NCI-H226 (cell line): ENCODE data around the gene NSUN4.
A peak's percentile ranks its signal among the peaks of the same experiment; 100 is the strongest.
"Not testable (repeated sequence)": the region's sequence is repeated elsewhere in the genome, so short reads cannot be mapped to it uniquely, and the experiment has no call there.

ENCODE experiments used
- DNase-seq: peaks from one replicate; pipeline ENCODE4 v3.0.0-alpha.2; 2015

NSUN4 gene

DNA sequence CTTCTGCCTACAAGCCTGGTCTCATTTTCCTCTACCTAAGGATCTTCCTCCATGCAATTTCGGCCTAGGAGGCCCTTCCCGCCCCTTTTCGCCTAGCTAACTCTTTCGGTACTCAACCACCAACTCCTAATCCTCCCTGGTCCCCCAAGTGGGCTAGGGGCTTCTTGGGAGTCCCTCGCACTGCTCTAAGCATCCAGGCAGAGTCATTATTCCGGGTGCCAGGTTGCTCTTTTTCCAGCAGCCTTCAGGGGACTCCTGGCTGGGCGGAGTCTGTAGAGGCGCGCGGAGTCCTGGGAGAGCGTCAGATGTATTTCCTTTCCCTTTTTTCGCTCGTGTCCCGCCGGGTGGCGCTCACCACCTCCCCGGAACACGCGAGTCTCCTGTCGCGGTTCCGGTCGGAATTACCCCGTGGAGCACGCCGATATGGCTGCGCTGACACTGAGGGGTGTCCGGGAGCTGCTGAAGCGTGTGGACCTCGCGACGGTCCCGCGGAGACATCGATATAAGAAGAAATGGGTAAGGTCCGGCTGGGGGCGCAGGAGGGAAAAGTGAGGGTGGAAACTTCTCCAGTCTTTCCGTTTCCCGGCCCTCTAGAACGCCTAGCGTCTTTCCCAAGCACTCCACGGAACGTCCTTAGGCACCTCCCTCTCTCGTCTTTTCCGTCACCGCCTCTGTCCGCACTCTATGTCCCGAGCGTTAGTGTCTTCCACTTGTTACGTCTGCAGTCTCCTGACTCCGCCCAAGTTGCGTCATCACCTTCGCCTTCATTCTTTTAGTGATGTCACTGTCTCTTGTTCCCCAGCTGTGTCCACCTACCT lies at the start of gene NSUN4:
TSS of gene NSUN4 (plus strand) at position 404 of the 818 bp plus-strand sequence. CDS start at position 424, 20 bp downstream.
- peak; percentile 90 for DNase-seq

DNA sequence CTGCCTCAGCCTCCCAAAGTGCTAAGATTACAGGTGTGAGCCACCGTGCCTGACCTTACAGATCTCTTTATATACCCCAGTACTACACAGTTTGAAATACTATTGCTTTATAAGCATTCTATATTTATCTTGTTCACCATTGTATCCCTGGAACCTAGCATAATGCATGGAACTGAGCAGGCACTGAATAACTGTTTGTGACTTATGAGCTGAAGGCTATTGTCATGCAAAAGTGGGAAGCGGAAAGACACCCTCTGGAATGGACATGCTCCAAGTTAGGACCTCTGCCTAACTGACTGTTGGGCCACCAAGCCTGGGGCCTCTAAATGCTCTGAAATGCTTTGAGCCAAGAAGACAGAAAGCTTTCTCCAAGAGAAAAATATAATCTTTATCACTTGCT lies 45.3 kb upstream of the NSUN4 start:
- DNase-seq, result no peak

- peak; percentile 57 for DNase-seq
Measured at GRCh38 chr1:46298387-46298786, 42.2 kb upstream of the NSUN4 start.

DNA sequence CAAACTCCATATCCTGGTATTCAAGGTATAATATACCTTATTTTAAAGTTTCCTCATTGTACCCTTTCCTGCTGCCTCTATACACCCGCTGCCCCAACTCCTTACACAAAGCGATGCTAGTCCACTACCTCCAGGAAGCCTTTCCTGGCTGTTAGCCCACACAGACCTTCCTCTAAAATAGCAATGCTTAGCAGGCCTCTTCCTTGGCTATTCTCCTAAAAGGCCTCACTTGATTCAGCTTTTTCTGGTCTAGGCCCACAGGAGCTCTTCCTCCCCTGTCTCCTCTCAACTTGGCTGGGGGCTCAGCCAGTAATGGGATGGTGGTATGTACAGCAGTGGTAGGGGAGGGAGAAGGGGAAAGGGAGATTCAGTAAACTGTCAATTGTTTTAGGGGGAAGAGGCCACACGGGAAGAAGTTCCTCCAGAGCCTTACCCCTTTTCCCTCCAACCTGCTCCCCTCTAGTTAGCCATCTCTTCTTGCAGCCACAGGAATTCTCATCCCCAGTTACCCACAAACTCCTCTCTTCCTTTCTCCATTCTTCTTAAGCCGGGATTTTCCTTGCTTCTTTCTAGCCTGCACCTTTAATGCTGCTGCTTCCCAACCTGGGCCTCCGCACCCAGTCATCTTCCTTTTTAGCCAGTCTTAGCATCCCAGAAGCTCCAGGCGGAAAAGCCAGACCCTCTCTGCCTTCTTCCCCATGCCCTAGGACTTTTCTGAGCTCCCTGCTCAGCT lies 39.8 kb upstream of the NSUN4 start:
- DNase-seq, result no peak

DNA sequence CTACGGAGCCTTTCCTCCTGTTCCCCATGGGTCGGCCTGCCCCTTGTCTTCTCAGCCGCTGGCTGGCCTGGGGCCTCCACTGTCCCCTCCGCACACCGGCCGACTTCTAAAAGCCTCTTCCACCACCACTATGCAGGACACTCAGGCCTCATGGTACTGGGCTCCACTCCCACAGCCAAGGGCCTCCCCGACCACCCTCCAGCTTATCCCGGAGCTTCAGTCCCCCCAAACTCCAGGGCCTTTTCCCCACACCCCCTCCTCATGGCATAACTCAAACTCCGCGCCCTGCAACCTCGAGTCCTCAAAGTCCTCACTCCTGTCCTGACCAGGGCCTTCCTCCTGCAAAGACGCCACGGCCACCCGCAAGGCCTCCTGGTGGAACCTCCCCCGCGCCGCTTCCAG lies 39.2 kb upstream of the NSUN4 start:
- no peak for DNase-seq

- peak; percentile 4 for DNase-seq
Measured at GRCh38 chr1:46301808-46302640, 38.6 kb upstream of the NSUN4 start.

- no peak for DNase-seq
Measured at GRCh38 chr1:46302641-46303037, 38.0 kb upstream of the NSUN4 start.

DNA sequence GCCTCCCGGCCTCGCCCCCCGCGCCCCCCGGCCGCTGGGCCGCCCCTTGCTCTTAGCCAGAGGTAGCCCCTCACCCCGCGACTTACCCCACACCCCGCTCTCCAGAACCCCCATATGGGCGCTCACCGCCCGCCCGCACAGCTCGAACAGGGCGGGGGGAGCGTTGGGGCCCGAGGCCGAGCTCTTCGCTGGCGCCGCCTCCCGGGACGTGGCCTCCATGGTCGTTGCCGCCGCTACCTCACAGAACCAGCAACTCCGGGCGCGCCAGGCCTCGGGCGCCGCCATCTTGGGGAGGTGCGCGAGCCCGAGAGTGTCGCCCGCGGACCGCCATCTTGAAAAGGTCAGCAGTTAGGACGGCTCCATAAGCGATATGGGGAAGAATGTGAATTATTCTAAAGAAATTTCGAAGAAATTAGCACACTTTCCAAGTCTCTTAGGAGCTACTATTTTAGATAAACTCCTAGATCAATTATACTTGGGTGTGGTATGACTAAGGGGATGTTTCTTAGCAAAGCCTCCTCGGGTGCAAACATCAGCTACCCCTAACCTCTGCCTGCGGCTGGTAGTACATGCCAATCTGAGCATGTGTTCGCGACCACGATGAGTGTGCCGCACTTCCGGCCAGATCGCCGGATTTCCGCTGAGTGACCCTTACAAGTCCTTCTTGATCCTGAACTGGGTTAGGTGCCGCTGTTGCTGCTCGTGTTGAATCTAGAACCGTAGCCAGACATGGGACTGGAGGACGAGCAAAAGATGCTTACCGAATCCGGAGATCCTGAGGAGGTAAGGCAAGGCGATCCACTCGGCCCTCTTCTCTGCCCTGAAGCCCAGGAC lies 37.4 kb upstream of the NSUN4 start, which contains the start of the genes LRRC41 and UQCRH:
TSS of gene LRRC41 (minus strand) at position 579 of the 834 bp plus-strand sequence. CDS start at position 285, 294 bp downstream.
TSS of gene UQCRH (plus strand) at position 661 of the 834 bp plus-strand sequence. CDS start at position 730, 69 bp downstream.
- DNase-seq, result peak; percentile 91

DNA sequence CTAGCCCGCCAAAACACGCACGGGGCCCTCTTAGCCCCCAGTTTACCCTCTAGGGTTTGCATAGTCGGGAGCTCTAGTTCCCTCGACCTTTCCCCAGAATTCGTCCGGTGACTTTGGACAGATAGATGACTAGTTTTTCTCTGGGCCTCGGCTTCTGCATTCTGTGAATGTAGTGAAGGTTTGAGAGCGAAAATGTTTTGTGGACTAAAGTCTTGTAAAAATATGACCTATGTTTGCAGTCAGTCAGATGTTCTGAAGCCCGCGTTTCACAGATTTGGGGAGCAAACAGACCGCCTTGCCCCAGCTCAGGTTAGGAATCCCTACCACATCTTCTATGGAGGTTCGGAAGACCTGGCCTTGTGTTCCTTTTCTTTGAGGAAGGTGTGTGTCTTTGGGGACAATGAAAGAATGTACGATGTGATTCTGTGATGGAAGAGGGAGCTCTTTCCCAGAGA lies 36.7 kb upstream of the NSUN4 start:
- no peak for DNase-seq

DNA sequence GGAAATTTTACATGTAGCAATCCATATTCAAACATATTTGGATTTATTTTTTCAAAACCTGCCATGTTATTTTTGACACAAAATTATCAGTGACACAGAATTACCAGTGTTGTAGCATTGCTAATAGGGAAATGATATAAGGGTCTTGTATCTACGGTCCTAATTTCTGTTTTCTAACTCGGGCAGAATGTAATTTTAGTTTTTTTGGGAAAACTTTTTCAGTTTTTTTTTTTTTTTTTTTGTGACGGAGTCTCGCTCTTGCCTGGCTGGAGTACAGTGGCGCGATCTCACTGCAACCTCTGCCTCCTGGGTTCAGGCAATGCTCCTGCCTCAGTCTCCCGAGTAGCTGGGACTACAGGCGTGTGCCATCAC lies 34.5 kb upstream of the NSUN4 start:
- no peak for DNase-seq

DNA sequence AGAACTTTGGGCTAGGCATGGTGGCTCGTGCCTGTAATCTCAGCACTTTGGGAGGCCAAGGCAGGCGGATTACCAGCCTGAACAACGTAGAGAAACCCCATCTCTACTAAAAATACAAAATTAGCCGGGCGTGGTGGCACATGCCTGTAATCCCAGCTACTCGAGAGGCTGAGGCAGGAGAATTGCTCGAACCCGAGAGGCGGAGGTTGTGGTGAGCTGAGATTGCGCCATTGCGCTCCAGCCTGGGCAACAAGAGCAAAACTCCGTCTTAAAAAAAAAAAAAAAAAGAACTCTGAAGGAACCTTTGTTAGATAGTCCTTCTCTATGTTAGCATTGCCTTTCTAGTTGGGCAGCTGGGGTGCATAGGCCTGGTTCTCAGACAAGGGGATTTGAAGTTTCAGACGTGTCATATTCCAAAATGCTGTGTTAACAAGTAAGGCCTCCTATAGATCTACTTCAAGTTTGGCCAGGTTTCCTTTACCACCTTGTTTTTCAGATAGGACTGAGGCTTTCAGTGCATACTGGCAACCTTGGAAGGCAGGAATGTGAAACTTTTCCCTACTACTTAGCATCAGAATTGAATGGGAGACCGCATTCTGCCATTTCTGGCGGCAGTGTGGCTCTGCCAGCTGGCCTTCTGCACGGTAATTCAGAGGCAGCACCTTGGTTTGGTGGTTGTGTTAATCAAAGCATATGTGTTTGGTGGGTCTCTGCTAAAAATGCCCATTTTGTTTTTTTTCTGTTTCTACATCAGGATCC lies 31.0 kb upstream of the NSUN4 start:
- DNase-seq, result no peak

GRCh38 chr1:46310321-46310720 lies 30.3 kb upstream of the NSUN4 start:
- DNase-seq, result no peak

DNA sequence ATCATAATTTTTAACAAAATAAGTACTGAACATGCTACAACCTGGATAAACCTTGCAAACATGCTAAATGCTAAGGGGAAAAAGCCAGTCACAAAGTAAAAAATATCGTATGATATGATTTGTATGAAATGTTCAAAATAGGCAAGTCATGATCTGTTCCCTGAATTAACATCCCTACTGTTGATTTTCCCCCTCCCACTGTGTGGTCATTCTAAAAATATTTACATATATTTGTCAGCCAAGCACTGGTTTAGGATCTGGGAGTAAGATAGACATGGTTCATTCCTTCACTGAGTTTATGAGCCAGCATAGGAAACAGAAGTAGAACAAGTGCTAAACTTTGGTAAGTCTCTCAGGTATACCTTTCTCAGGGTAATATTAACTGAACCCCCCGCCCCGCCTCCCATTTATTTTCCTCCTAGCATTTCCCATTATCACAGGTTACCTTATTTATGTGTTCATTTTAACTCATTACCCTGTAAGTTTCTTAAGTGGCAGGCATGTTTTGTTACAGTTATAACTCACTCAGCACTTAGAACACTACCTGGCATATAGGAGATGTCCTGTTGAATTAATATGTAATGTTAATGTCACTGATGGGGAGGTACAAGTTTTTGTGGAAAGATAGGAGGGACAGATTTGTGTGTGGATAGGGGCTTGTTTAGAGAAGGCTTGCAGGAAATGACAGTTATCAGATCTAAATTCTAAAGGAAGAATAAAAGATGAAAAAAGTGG lies 24.8 kb upstream of the NSUN4 start:
- DNase-seq, result peak; percentile 33

- no peak for DNase-seq
Measured at GRCh38 chr1:46317323-46317722, 23.3 kb upstream of the NSUN4 start.

- DNase-seq, result not testable (repeated sequence)
Measured at GRCh38 chr1:46319301-46319700, 21.3 kb upstream of the NSUN4 start.

GRCh38 chr1:46319960-46320914 lies 20.4 kb upstream of the NSUN4 start:
- DNase-seq, result not testable (repeated sequence)

GRCh38 chr1:46322191-46322590 lies 18.4 kb upstream of the NSUN4 start:
- DNase-seq, result not testable (repeated sequence)

GRCh38 chr1:46325285-46326076 lies 15.1 kb upstream of the NSUN4 start:
- not testable (repeated sequence) for DNase-seq
